Activated gamma-delta T cell treated with anti-CD3 and anti-CD28 coated beads, Interleukin-2, amount 50 U/mL, for 16 hours (primary cell): ENCODE results near the gene ANLN.
"Not testable (repeated sequence)": the region's sequence is repeated elsewhere in the genome, so short reads cannot be mapped to it uniquely, and the experiment has no call there.

Experiments
- DNase-seq: peaks from one replicate; pipeline ENCODE4 v3.0.0-alpha.2; 2020; ENCODE audit warnings: low read depth

The ANLN gene

GRCh38 chr7:36468370-36469101, 78.9 kb downstream of the ANLN start:
- no peak for DNase-seq

DNA sequence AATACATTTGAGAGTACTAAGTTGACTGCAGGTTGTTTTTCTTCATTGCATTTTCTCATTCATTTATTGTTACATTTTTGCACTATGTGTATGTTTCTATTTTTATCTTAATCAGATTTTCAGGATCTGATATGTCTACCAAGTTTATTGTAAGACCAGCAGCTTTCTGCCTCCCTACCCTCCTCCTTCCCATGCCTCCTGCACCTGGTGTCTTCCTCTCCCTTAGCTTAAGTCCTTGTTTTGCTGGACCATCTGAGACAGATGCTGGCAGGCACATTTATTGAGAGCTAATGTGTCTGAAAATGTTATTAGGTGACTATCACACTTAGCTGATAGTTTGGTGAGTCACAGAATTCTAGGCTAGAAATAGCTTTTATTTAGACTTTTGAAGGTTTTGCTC, 79.6 kb downstream of the ANLN start:
- no peak for DNase-seq

GRCh38 chr7:36472141-36472729, 82.6 kb downstream of the ANLN start:
- no peak for DNase-seq

DNA sequence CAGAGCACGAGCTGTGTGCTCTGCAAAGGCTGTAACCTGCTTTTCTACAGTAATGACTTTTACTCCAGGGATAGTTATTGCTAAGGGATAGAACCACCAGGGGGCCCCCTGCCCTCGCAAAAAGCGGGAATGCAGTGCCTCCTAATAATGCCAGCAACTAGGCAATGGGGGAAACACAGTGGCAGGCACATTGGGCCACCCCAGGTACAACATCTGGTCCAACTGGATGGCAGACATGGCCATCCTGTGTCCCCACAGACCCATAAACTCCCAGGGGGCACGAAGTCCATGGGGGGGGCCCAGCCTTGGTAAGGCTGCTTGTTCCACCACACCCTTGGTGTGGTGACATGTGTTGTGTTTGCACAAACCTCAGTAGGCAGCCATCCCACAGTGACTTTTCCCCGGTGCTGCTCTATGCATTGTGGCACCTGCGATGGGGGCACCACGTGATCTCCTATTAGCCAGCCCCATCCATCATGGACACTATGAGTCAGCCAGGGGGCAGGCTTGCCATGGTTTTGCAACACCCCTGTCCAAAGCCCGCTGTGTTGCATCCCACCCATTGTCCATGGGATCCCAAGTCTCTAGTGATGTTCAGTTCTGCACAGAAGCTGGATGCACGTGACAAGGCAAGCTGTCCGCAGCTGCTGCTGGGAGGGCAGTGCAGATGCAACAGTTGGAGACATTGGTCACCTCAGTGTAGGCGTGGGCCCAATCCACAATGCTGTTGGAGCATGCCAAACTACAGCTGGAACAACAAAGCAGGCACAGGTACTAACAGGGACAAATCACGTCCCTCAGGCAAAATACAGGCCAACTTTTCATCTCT, 84.0 kb downstream of the ANLN start:
- no peak for DNase-seq

- DNase-seq = no peak
Observed at GRCh38 chr7:36474283-36475010, 84.8 kb downstream of the ANLN start.

DNA sequence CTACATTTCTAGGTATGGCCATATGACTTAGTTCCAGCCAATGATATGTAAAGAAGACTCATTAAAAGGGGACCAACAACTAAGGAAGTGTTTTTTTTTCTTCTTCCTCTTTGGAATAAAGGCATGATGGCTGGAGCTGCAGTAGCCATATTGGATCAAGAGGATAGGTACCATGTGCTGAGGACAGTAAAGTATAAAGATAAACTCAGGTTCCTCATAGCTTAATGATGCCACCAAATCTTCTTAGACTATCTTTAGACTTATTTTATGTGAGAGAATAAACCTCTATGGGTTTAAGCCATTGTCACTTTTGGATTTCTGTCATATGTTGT, 85.3 kb downstream of the ANLN start:
- no peak for DNase-seq

- no peak for DNase-seq
Observed at GRCh38 chr7:36475381-36475780, 85.7 kb downstream of the ANLN start.

- no peak for DNase-seq
Observed at GRCh38 chr7:36478745-36479144, 89.1 kb downstream of the ANLN start.

GRCh38 chr7:36483853-36484252, 94.2 kb downstream of the ANLN start:
- DNase-seq = not testable (repeated sequence)

GRCh38 chr7:36484265-36484664, 94.6 kb downstream of the ANLN start:
- no peak for DNase-seq

GRCh38 chr7:36486336-36486735, 96.7 kb downstream of the ANLN start:
- DNase-seq = no peak

- DNase-seq = no peak
Observed at GRCh38 chr7:36487756-36488336, 98.2 kb downstream of the ANLN start.

DNA sequence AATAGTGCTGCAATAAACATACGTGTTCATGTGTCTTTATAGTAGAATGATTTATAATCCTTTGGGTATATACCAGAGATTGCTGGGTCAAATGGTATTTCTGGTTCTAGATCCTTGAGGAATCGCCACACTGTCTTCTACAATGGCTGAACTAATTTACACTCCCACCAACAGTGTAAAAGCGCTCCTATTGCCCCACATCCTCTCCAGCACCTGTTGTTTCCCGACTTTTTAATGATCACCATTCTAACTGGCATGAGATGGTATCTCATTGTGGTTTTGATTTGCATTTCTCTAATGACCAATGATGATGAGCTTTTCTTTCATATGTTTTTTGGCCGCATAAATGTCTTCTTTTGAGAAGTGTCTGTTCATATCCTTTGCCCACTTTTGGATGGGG, 99.0 kb downstream of the ANLN start:
- not testable (repeated sequence) for DNase-seq

DNA sequence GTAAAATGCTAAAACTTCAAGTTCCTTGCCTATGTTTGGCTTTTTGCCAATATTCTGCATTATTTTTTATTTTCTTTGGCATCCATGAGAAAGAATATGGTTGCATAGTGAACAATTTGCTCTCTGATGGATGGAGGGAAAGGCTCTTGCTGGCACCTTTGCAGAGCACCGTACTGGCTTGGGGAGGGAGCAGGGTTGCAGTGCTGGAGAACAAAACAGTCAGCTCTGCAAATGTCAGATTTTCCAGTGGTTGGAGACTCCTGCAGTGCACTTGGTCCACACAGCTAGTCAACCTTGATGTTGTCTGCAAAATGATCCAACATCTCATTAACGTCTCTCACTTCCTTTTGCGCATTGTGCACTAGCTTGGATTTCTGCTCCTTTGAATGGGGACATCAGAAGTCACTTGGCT, 100.8 kb downstream of the ANLN start:
- no peak for DNase-seq

- DNase-seq = no peak
Observed at GRCh38 chr7:36491317-36491716, 101.7 kb downstream of the ANLN start.

GRCh38 chr7:36496576-36496975, 106.9 kb downstream of the ANLN start:
- no peak for DNase-seq

DNA sequence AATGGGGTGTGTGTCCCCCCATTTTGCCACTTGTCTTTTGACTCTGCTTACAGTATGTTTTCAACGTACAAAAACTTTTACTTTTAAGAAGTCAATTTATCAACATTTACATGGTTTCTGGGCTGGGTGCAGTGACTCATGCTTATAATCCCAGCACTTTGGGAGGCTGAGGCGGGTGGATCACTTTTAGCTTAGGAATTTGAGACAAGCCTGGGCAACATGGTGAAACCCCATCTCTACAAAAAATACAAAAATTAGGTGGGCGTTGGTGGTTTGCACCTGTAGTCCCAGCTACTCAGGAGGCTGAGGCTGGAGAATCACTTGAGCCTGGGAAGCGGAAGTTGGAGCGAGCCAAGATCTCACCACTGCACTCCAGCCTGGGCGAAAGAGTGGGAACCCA, 107.5 kb downstream of the ANLN start:
- DNase-seq = not testable (repeated sequence)

GRCh38 chr7:36497775-36498174, 108.1 kb downstream of the ANLN start:
- DNase-seq = no peak
